ENCODE measurements around the gene ELOVL7.

ELOVL7 gene

DNA sequence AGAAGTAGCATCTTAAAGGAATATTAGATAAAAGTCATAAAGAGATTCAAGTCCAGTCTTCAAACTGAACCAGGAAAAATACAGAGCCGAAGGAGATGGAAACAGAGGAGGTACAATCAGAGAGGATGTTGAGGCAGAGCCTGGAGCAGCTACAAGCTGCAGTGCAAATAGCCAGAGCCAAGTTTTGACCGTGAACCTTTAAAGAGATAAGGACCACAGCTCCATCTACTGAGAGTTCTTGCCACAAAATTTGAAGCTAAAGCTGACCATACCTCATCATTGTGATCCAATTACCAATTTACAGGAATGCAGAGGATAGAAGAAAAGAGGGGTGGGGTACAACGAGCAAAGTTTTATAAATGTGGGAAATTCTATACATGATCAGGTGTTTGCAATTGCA lies 133.7 kb downstream of the ELOVL7 start:
- DNase-seq, result no peak

DNA sequence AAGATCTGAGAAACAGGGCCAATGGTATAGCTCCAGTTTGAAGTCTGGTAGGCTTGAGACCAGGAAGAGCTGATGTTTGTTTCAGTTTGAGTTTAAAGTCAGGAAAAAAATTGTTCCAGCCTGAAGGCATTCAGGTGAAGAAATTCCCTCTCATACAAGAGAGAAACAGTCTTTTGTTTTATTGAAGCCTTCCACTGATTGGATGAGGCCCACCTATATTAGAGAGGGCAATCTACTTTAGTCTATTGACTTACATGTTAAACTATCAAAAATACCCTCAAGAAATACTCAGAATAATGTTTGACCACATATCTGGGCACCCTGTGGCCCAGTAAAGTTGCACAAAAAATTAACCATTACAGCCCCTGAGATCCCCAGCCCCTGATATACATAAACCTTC lies 138.9 kb downstream of the ELOVL7 start:
- no peak for DNase-seq

DNA sequence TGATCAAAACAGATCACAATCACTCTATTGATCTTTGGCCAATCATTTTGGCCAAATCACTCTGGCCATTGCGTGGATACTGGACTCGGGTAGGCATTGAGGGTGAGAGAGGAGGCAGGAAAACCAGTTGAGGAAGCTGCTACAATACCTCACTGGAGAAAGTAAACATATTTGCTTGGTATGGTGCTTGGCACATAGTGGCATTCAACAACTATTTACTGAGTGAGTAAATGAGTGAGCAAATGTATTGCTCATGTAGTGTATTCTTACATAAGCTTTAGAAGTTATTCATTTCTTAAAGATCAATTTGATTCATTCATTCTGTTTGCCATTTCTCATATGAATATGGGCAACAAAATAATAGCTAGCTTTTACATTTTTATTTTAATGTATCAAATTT lies 140.1 kb downstream of the ELOVL7 start:
- DNase-seq, result no peak
